ENCODE results near the gene PSMC5. TPM values are rescaled to one million over a fixed set of nuclear protein-coding genes. Genes with fewer than 3 reads are reported as not detected.

Gene PSMC5
- total and polyA plus RNA-seq, 9 of the 15 experiments (the other 6 are each of a cell fraction or from before 2014, with no cell fraction given), result 89.2 to 393 (median 161) TPM

GRCh38 chr17:63835167-63835720 is 8.0 kb downstream of the PSMC5 start:
- peaks cover 3 to 30% of the 10 kb centered on the region in 2 experiments; a peak in 4 of 5 replicates for H3K4me1 ChIP-seq (replicated peaks in 1 of 2; ENCODE audit: control insufficient read depth in 2 of 2, insufficient read depth in 2 of 2, low read length in 2 of 2)
- FAIRE-seq (no peak), DNase-seq (ENCODE audit: extremely low read depth in 1 of 4, low spot score in 3 of 4) (no peak), ATAC-seq (no peak)
- no peak overlapping the region for H2AFZ ChIP-seq (ENCODE audit: low read depth, low read length)
- H3K9me3 ChIP-seq (replicated peaks; ENCODE audit: control insufficient read depth, insufficient read depth, low read depth, low read length), result no peaks in the 10 kb centered on the region
- no peak overlapping the region for H3K4me2 ChIP-seq (ENCODE audit: insufficient read depth, low read length)
- CTCF ChIA-PET (ENCODE audit: low intra/inter-chr PET ratio), result interaction anchor here (1.1 to 2.4 kb wide), 3 partner anchors 137 to 410 kb away, joined by 3 to 7 read pairs (median 3); no protein-coding TSS in a partner anchor
- H3K36me3 ChIP-seq (ENCODE audit: control insufficient read depth, insufficient read depth, low read length), result peaks cover 83% of the 10 kb centered on the region
- TF ChIP-seq KLF10 (CRISPR knock-in tag; IDR thresholded peaks at IDR 0.05) (no peak), ATF7 (IDR thresholded peaks at IDR 0.05) (peak; percentile 2; the same call in 1 of the 2 replicates), ZNF589 (CRISPR knock-in tag; IDR thresholded peaks at IDR 0.05; ENCODE audit: low read depth) (no peak), PBX2 (CRISPR knock-in tag; IDR thresholded peaks at IDR 0.05; ENCODE audit: low read depth) (no peak), PBX2 (tag; conservative IDR thresholded peaks at IDR 0.05; ENCODE audit: low read depth) (peak; percentile 27; the same call in 1 of the 2 replicates)
- peaks cover 32% of the 10 kb centered on the region for H3K79me2 ChIP-seq (ENCODE audit: control insufficient read depth, insufficient read depth, low read length)
- intact Hi-C loops (cut with micrococcal nuclease), result loop anchor here (10.0 kb wide), 1 partner anchor 140 kb away; no protein-coding TSS in a partner anchor
- H3K27ac ChIP-seq (ENCODE audit: extremely low read depth, low read depth, low read length), result no peak overlapping the region
- POLR2A ChIA-PET, result interaction anchor here (2.2 kb wide), 1 partner anchor 9 kb away, joined by 6 read pairs; the partner anchor contains the start of gene PSMC5
- WGBS (ENCODE audit: insufficient coverage, low coverage, missing lambda C conversion rate), result 83% methylated on average over 8 of the region's 9 CpGs
- BruUV-seq (replicated peaks), result no TSS peak
- H3K9ac ChIP-seq (ENCODE audit: insufficient read depth in 1 of 2, low read depth in 2 of 2, low read length in 2 of 2), result no peak overlapping the region
- in situ Hi-C loops (cut with MboI), result loop anchor here (25.0 kb wide), 1 partner anchor 398 kb away; the partner anchor contains the start of gene CYB561
- no peaks in the 10 kb centered on the region for H4K20me1 ChIP-seq (replicated peaks; ENCODE audit: control insufficient read depth, insufficient read depth, low read length)
- H3K9me1 ChIP-seq (ENCODE audit: control insufficient read depth, insufficient read depth, low read length), result no peaks in the 10 kb centered on the region
- no peaks in the 10 kb centered on the region for H3K27me3 ChIP-seq (ENCODE audit: control insufficient read depth in 2 of 2, insufficient read depth in 2 of 2, low read length in 2 of 2)
- H3K4me3 ChIP-seq, result no peak overlapping the region

All from K562 (cell line).